ENCODE measurements around the gene SERTM1. TPM values are rescaled to one million over a fixed set of nuclear protein-coding genes. Genes with fewer than 3 reads are reported as not detected.

SERTM1 gene
- total RNA-seq: not detected

DNA sequence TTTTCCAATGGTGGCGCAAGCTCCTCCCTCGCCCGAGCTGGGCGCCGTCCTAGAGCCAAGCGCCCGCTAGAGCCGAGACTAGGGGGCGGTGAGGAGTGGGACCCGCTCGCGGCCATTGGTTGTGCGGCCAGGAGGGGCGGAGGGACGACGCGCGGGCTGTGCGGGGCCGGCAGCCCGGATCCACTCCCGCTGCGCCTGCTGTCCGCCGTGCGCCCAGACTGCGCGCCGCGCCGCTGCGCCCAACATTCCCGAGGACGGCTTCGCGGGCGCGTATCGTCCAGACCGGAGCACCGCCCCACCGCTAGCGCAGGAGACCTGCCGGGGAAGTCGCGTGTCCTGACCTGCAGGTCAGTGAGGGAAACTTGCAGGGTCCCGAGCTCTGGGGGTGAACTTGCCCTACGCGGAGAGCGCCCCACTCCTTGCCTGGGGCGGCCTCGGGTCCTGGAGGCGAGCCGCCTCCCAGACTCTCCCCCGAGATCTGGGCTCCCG is at the start of gene SERTM1:
Gene SERTM1 (plus strand): TSS at position 183 of the 489 bp plus-strand sequence. CDS start 21,059 bp downstream, outside the sequence.
- Mint-ChIP-seq H3K4me3 (no peak within 1 kb of the TSS), H3K27ac (no peak within 1 kb of the TSS), H3K36me3 (peaks cover 2% of the 10 kb centered on the region), H3K4me1 (peaks cover 2% of the 10 kb centered on the region), H3K27me3 (peaks cover 55% of the 10 kb centered on the region), H3K9me3 (peaks cover 3% of the 10 kb centered on the region)
- DNase-seq: no peak

DNA sequence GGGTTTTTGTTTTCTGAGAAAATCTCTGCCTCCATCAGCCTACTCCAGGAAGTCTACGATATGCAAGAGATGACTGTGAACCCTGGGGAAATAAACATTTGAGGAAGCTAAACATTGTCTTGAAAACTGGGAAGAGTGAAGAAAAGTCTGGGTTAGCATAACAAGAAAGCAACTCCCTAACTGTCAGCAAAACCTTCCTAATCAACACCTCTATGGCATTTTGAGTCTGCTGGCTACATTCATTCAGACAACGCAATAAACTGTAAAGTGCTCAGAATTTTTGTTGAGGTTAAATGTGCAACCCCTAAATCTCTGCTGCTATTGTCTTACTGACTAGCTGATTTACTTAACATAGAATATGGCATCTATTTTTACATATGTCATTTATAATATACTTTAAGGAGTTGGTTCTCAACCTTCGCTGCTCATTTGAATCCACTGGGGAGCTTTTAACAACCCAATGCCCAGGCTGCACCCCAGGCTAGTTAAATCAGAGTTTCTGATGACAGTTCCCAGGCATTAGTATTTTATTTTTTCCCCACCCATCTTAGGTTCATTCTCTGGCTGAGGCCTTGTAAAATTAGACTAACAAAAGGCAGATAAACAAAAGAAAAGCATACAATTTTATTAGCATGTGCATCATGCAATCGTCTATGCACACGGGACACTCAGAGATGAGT is 45.3 kb upstream of the SERTM1 start:
- no peaks in the 10 kb centered on the region for H3K4me1 Mint-ChIP-seq
- no peak overlapping the region for H3K4me3 Mint-ChIP-seq
- H3K9me3 Mint-ChIP-seq: no peaks in the 10 kb centered on the region
- H3K36me3 Mint-ChIP-seq: no peaks in the 10 kb centered on the region
- no peak for DNase-seq
- H3K27ac Mint-ChIP-seq: no peak overlapping the region
- peaks cover 5% of the 10 kb centered on the region for H3K27me3 Mint-ChIP-seq

DNA sequence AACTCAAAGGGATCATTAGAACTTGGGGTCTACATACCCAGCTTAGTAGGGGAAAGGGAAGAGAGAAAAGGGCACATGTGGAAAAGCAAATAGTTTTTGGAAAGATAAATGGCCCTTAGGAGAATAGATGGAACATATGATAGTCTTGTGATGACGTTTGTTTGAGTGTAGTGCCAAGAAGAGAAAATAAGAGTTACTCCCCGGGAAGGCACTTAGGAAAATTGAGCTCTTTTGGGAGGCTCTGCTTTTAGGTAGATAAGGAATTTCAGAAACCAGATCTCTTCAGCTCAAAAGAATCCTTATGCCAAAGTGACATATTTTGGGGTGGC is 44.8 kb upstream of the SERTM1 start:
- DNase-seq: no peak
- no peaks in the 10 kb centered on the region for H3K4me1 Mint-ChIP-seq
- no peaks in the 10 kb centered on the region for H3K9me3 Mint-ChIP-seq
- H3K36me3 Mint-ChIP-seq: no peaks in the 10 kb centered on the region
- H3K4me3 Mint-ChIP-seq: no peak overlapping the region
- no peak overlapping the region for H3K27ac Mint-ChIP-seq
- peaks cover 5% of the 10 kb centered on the region for H3K27me3 Mint-ChIP-seq

DNA sequence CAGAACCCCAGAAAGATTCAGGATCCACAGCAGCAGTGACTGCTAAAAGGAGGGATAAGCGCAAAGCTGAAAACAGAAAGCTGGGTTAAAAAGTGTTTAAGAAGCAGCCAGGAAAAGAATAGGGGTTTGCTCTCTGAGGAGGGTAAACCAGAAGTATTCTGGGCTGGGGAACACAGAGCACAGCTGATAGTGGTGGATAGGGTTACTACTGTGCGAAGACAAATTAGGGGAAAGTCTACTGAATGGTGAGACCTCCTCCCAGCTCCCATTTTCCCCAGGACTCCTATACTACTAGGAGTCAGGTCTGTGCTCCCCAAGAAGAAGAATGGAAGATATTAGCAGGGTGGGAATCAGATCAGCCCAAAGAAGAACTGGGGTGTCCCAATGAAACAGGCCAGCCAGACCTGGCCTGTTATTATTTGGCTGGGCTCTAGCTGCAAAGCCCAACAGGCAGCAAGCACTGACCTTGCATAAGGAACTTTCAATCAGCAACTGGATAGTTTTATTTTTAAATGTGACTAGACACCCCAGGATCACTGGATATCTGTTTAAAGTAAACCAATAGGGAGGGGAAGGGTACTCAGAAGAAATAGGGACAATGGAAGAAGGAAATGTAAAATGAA is 43.5 kb upstream of the SERTM1 start:
- no peak overlapping the region for H3K4me3 Mint-ChIP-seq
- H3K4me1 Mint-ChIP-seq: no peaks in the 10 kb centered on the region
- peaks cover 5% of the 10 kb centered on the region for H3K27me3 Mint-ChIP-seq
- no peaks in the 10 kb centered on the region for H3K9me3 Mint-ChIP-seq
- no peak overlapping the region for H3K27ac Mint-ChIP-seq
- no peak for DNase-seq
- H3K36me3 Mint-ChIP-seq: no peaks in the 10 kb centered on the region

DNA sequence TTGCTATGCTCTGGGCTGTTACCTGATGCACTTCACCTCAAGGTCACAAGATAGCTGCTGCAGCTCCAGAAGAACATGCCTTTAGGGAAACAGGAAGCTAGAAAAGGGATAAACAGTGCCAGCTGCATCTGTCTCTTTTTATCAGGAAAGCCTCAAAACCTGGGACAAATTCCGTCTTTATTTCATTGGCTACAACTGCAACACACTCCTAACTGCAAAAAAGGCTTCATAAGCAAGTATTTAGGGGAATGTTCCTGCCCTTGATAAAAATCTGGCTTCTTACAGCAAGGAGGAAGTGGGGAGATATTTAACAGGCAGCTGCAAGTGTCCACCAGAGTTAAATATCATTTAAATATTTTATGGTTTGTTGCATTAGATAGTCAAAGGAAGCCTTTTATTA is 34.2 kb upstream of the SERTM1 start:
- peaks cover 4% of the 10 kb centered on the region for H3K27me3 Mint-ChIP-seq
- no peak for DNase-seq
- H3K36me3 Mint-ChIP-seq: no peaks in the 10 kb centered on the region
- H3K9me3 Mint-ChIP-seq: peaks cover 5% of the 10 kb centered on the region
- no peaks in the 10 kb centered on the region for H3K4me1 Mint-ChIP-seq
- no peak overlapping the region for H3K27ac Mint-ChIP-seq
- no peak overlapping the region for H3K4me3 Mint-ChIP-seq

DNA sequence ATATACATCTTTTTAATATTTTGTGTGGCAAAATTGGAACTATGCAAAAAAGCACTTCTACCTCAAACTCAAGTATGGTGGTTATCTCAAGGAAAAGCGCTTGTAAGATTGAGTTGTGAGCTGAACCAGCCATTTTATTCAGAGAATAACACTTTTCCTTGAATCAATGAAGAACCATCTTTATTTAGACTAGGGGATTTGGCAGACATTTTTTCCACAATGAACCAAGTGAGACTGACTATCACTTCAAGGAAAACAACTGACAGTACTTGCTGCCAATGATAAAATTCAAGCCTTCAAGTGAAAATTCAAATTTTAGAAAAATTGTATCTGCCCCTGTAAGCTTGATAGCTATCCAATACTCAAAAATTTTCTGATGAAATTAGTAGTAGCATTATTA is 23.2 kb upstream of the SERTM1 start:
- no peak overlapping the region for H3K27ac Mint-ChIP-seq
- peaks cover 7% of the 10 kb centered on the region for H3K27me3 Mint-ChIP-seq
- H3K36me3 Mint-ChIP-seq: no peaks in the 10 kb centered on the region
- DNase-seq: no peak
- H3K4me1 Mint-ChIP-seq: no peaks in the 10 kb centered on the region
- H3K9me3 Mint-ChIP-seq: peaks cover 9% of the 10 kb centered on the region
- no peak overlapping the region for H3K4me3 Mint-ChIP-seq

DNA sequence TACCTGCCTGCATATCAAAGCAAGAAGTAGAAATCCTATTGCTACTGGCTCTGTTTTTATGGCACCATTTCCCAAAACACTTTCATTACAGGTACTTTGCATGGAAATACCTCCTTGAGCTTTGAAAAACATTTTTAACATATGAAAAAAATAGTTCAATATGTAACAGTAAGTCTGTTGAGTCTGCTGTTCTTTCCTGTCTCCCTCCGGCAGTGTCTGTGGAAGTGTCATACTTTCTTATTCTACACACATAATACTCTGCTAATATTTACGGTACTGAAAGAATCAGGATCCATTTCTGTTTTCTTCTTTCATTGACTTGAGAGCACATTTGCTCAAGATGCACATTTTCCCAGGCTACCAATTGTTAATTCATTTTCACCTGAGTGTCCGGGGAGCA is 8.2 kb upstream of the SERTM1 start:
- H3K36me3 Mint-ChIP-seq: no peaks in the 10 kb centered on the region
- no peak overlapping the region for H3K27ac Mint-ChIP-seq
- peaks cover 5% of the 10 kb centered on the region for H3K9me3 Mint-ChIP-seq
- peaks cover 6% of the 10 kb centered on the region for H3K27me3 Mint-ChIP-seq
- no peak overlapping the region for H3K4me3 Mint-ChIP-seq
- H3K4me1 Mint-ChIP-seq: no peaks in the 10 kb centered on the region
- DNase-seq: no peak

DNA sequence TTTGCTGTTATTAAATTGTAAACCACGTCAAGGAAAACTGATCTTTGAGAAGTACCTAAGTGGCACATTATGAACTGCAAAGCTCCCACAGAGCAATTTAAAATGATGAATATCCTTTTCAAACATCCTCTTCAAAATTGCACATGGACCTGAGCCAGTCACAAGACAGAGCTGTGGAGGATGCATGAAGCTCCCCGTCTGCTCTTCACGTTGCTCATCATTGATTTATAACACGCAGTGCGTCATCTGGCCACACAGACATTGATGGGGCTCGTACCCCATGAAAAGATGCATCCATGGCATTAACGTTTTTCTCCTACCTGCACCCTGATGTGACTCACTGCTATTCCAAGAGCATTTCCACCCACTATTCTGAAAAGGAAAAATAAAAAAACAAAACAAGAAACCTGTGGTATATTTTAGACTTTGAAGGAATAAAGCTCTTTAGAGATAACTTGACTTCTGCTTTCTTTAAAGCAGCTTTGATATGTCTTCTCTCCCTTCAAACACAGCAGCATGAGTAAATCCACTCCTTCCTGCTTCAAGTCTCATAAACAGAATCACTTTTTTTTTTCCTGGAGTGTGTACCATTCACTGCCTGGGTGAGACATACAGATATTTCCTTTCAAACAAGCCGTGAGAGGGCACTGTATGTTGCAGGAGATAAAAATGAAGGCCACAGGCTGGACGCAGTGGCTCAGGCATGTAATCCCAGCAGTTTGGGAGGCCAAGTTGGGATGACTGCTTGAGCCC is 7.2 kb upstream of the SERTM1 start:
- DNase-seq: no peak
- no peaks in the 10 kb centered on the region for H3K4me1 Mint-ChIP-seq

DNA sequence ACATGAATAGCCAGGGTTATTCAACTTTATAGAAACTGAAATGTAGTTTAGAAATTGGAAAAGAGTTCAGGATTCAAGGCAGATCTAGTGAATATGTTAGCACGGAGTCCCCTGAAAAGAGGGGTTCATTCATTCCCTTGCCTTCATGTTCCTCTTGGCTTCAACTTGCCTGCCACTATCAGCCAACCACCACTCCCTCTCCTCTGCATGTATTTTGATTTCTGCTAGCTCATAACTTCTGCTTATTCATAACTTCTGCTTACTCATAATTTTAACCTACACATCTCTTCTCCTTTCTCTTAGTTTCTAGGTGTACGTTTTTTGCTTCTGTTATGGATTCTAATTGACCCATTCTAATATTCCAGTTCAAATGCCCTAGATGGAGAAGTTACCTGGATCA is 5.5 kb upstream of the SERTM1 start:
- no peak overlapping the region for H3K27ac Mint-ChIP-seq
- H3K36me3 Mint-ChIP-seq: no peaks in the 10 kb centered on the region
- no peaks in the 10 kb centered on the region for H3K4me1 Mint-ChIP-seq
- H3K27me3 Mint-ChIP-seq: peaks cover 21% of the 10 kb centered on the region
- no peak for DNase-seq
- peaks cover 5% of the 10 kb centered on the region for H3K9me3 Mint-ChIP-seq
- H3K4me3 Mint-ChIP-seq: no peak overlapping the region

More for the DNA sequence above, 7.2 kb upstream of the SERTM1 start:
- H3K27me3 Mint-ChIP-seq: peaks cover 6% of the 10 kb centered on the region
- no peak overlapping the region for H3K4me3 Mint-ChIP-seq
- no peaks in the 10 kb centered on the region for H3K36me3 Mint-ChIP-seq
- H3K9me3 Mint-ChIP-seq: peaks cover 5% of the 10 kb centered on the region
- H3K27ac Mint-ChIP-seq: no peak overlapping the region

DNA sequence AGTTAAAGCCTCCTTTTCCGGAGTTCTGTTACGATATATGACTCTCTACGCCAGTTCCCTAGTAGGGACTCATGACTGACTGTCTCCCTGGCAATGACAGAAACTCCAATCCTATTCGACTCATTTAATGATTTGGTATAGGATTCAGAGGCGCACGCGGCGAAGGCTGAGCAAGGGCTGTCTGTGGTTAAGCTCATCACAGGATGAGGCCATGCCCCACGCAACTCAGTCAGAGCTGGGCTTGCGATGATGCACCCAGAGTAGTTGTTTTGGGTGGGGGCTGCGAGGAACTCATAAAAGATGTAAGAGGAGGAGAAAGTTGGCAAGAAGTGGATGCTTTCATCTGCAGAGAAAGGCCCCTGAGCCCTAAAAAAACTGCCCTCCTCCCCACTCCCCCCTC is 468 bp upstream of the SERTM1 start:
- no peak for DNase-seq
- Mint-ChIP-seq H3K4me1 (peaks cover 2% of the 10 kb centered on the region), H3K36me3 (peaks cover 2% of the 10 kb centered on the region), H3K27ac (no peak overlapping the region), H3K4me3 (no peak overlapping the region), H3K9me3 (peaks cover 5% of the 10 kb centered on the region), H3K27me3 (peaks cover 55% of the 10 kb centered on the region)

DNA sequence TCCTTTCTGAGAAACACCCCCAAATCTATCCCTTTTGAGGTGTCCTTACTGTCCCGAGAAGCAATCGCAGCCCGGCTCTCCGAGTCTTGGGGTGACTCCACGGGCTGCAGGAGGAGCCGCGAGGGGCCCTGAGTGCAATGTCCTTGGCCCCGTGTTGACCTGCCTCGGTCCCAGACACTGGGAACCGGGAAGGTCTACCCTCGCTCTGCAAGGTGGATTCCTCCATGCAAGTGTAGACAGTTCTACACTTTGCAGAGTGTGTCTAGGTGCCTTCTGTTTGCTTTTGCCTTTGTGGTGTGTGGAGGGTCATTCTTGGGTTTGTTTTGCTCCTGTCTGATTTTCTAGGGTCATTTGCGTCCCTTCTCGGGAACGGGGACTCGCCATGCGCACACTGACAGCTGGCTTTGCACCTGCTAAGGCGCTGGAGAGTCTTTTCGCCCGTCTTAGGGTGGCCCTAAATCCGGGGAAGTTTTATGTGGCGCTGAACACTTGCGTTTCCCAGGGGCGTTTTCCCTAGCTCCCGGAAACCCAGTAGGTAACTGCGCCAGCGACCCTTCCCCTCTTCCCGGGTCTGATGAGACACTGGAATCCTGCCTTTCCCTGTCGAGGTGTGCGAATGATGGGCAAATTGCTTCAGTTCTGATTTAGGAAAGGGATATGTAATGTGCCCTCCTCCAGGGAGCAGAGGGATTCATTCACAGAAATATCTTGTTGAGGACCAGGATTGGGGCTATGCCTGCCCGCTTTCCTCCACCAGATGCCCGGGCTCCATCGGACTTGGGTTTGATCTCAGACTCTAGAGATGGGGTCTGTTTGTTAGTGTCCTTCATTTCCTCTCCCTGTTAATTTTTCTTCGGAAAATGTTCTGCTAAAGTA is 755 bp downstream of the SERTM1 start:
- H3K4me3 Mint-ChIP-seq: no peak overlapping the region
- no peak overlapping the region for H3K27ac Mint-ChIP-seq
- H3K27me3 Mint-ChIP-seq: peaks cover 55% of the 10 kb centered on the region
- H3K36me3 Mint-ChIP-seq: peaks cover 2% of the 10 kb centered on the region
- peaks cover 2% of the 10 kb centered on the region for H3K9me3 Mint-ChIP-seq
- no peak for DNase-seq
- peaks cover 2% of the 10 kb centered on the region for H3K4me1 Mint-ChIP-seq

DNA sequence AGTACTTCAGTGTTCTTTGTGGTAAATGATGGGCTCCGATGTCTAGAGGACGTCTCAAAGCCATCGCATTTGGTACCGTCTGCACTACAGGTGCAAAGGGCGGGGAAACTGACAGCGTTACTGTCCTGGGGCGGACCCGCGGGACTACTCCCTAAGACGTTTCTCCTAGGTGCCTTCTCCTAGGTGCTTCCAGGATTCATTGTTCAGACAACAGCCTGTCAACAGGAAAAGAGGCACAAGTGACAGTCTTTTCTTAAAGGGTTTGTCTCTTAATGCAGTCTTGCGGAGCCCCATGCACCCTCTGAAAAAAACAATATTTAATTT is 1.4 kb downstream of the SERTM1 start:
- DNase-seq: no peak
- peaks cover 2% of the 10 kb centered on the region for H3K36me3 Mint-ChIP-seq
- no peaks in the 10 kb centered on the region for H3K9me3 Mint-ChIP-seq
- peaks cover 2% of the 10 kb centered on the region for H3K4me1 Mint-ChIP-seq
- H3K4me3 Mint-ChIP-seq: no peak overlapping the region
- no peak overlapping the region for H3K27ac Mint-ChIP-seq
- peaks cover 52% of the 10 kb centered on the region for H3K27me3 Mint-ChIP-seq

DNA sequence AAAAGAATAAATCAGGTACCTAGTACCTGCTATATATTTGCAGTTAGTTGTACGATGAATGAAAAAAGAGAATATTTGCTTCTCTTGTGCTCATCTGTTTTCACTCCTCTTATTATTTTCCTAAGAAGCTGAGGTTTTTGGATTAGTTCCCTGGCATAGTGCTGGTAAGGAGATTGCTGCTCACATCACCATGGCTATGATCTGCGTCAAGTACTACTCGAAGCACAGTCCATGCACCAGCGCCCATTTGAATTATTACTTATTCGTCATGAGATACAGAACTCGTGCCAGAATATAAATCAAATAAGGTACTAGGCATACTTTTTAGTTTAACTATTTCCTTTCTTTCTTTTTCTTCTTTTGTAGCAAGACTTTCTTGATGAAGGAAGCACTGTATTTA is 7.1 kb downstream of the SERTM1 start:
- Mint-ChIP-seq H3K27me3 (peaks cover 14% of the 10 kb centered on the region), H3K27ac (no peak overlapping the region), H3K36me3 (no peaks in the 10 kb centered on the region), H3K9me3 (no peaks in the 10 kb centered on the region), H3K4me3 (no peak overlapping the region), H3K4me1 (no peaks in the 10 kb centered on the region)
- no peak for DNase-seq

DNA sequence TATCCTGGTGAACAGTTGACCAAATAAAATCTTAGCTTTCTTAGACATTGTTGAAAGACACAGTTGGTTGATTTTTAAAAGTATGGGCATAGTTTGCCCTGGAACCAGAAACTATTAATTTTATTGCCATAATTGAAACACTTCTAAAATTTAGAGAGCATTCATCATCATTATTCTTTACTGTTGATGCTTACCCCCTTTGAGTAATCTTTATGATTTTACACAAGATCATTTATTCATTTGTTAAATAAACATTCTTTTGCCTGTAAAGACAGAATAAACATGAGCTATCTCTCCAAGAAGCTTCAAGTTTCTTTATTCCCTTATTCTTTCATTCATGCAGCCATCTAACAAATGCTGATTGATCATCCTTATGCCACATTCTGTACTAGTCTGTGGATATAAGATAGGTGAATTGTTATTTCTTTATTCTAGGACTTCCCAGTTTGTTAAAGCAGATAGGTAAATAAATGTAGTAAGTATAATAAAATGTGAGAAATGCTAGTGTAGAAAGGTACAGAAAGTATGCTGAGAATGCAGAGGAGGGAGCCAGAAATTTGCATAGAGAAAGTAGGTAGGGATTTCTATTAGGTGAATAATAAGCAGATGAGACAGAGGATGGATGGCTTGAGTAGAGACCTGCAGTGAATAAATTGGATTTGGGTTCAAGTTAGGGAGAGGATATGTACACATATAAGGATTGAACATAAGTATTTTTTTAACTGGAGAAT is 8.2 kb downstream of the SERTM1 start:
- Mint-ChIP-seq H3K36me3 (no peaks in the 10 kb centered on the region), H3K27ac (no peak overlapping the region), H3K4me3 (no peak overlapping the region), H3K27me3 (peaks cover 10% of the 10 kb centered on the region), H3K4me1 (no peaks in the 10 kb centered on the region), H3K9me3 (no peaks in the 10 kb centered on the region)
- DNase-seq: no peak

Measured in activated naive CD8-positive, alpha-beta T cell treated with anti-CD3 and anti-CD28 coated beads for 36 hours (primary cell).